Omental fat pad (tissue), 4 donors: ENCODE data around the gene MYO5A. TPM values are rescaled to one million over a fixed set of nuclear protein-coding genes. Genes with fewer than 3 reads are reported as not detected.
"Not testable (repeated sequence)": the region's sequence is repeated elsewhere in the genome, so short reads cannot be mapped to it uniquely, and the experiment has no call there.

ENCODE experiments used
- ATAC-seq: fragments of 150-250 bp; one replicate; pipeline ENCODE4 v1.9.1; 2016; ENCODE audit warnings: mild to moderate bottlenecking, moderate library complexity; ENCODE audit not compliant: low FRiP score
- DNase-seq: peaks from one replicate; pipeline ENCODE4 v3.0.0-alpha.2; 2019; ENCODE audit warnings: low spot score
- CTCF ChIP-seq, 3 donors: fragments of 450-650 bp; IDR thresholded peaks; one replicate each; pipeline ENCODE4 v1.5.1; 2016 to 2017; ENCODE audit warnings: antibody characterized with exemption in 3 of 3, mild to moderate bottlenecking in 3 of 3, moderate library complexity in 2 of 3
- total RNA-seq, 4 donors: library from RNA; depleted of rRNA; stranded (reverse); fragments of >200 nt; gene quantifications; one replicate each; pipeline ENCODE4 v1.1.0, GENCODE V29; 2016

The MYO5A gene
- total RNA-seq, 4 donors from 2014 or later: 45.5 to 81.6 (median 65.5) TPM

- no peak for DNase-seq
- no peak for ATAC-seq
- TF ChIP-seq CTCF (IDR thresholded peaks at IDR 0.05): no peak
These were observed 28.0 kb upstream of the MYO5A start for GRCh38 chr15:52556524-52557273.

- no peak for DNase-seq
- no peak for ATAC-seq
- no peak for TF ChIP-seq CTCF (IDR thresholded peaks at IDR 0.05)
These were observed 23.6 kb upstream of the MYO5A start for GRCh38 chr15:52552303-52552702.

GRCh38 chr15:52551762-52552161 is 23.1 kb upstream of the MYO5A start:
- DNase-seq: no peak
- no peak for TF ChIP-seq CTCF (IDR thresholded peaks at IDR 0.05)
- no peak for ATAC-seq

GRCh38 chr15:52551186-52551585 is 22.5 kb upstream of the MYO5A start:
- DNase-seq, ATAC-seq: not testable (repeated sequence)

GRCh38 chr15:52546031-52546751 is 17.5 kb upstream of the MYO5A start:
- no peak for DNase-seq
- no peak for ATAC-seq
- no peak for TF ChIP-seq CTCF (IDR thresholded peaks at IDR 0.05)

GRCh38 chr15:52540374-52541012 is 11.8 kb upstream of the MYO5A start:
- ATAC-seq: no peak
- no peak for DNase-seq
- TF ChIP-seq CTCF (IDR thresholded peaks at IDR 0.05): no peak

- DNase-seq (no peak), ATAC-seq (no peak)
- TF ChIP-seq CTCF (IDR thresholded peaks at IDR 0.05): no peak
These were observed 8.8 kb upstream of the MYO5A start for GRCh38 chr15:52537459-52537858.
